ENCODE measurements around the gene RAB9B.
A peak's percentile ranks its signal among the peaks of the same experiment; 100 is the strongest.
"Not testable (repeated sequence)": the region's sequence is repeated elsewhere in the genome, so short reads cannot be mapped to it uniquely, and the experiment has no call there.

Gene RAB9B

GRCh38 chrX:103831803-103832544 is at the start of gene RAB9B:
RAB9B (minus strand) TSS chrX:103832257; CDS start chrX:103825784, 6,473 bp downstream.
- peak; percentile 56 for DNase-seq (ENCODE audit: low read depth)

GRCh38 chrX:103879339-103879738 is 47.3 kb upstream of the RAB9B start:
- DNase-seq (ENCODE audit: low read depth) = no peak

GRCh38 chrX:103878466-103879122 is 46.5 kb upstream of the RAB9B start:
- no peak for DNase-seq (ENCODE audit: low read depth)

- DNase-seq (ENCODE audit: low read depth) = no peak
These were observed 45.5 kb upstream of the RAB9B start for GRCh38 chrX:103877571-103877970.

GRCh38 chrX:103864886-103865534 is 33.0 kb upstream of the RAB9B start:
- no peak for DNase-seq (ENCODE audit: low read depth)

GRCh38 chrX:103864149-103864548 is 32.1 kb upstream of the RAB9B start:
- DNase-seq (ENCODE audit: low read depth) = no peak

GRCh38 chrX:103861200-103861599 is 29.1 kb upstream of the RAB9B start:
- DNase-seq (ENCODE audit: low read depth) = no peak

- DNase-seq (ENCODE audit: low read depth) = no peak
These were observed 17.5 kb upstream of the RAB9B start for GRCh38 chrX:103849558-103849957.

GRCh38 chrX:103847174-103847870 is 15.3 kb upstream of the RAB9B start:
- no peak for DNase-seq (ENCODE audit: low read depth)

- no peak for DNase-seq (ENCODE audit: low read depth)
These were observed 14.3 kb upstream of the RAB9B start for GRCh38 chrX:103846386-103846785.

- DNase-seq (ENCODE audit: low read depth) = peak; percentile 26
These were observed 13.2 kb upstream of the RAB9B start for GRCh38 chrX:103845165-103845653.

- no peak for DNase-seq (ENCODE audit: low read depth)
These were observed 7.3 kb upstream of the RAB9B start for GRCh38 chrX:103839404-103839803.

- DNase-seq (ENCODE audit: low read depth) = no peak
These were observed 685 bp downstream of the RAB9B start for GRCh38 chrX:103831342-103831802.

- no peak for DNase-seq (ENCODE audit: low read depth)
These were observed 1.2 kb downstream of the RAB9B start for GRCh38 chrX:103830848-103831247.

- no peak for DNase-seq (ENCODE audit: low read depth)
These were observed 3.5 kb downstream of the RAB9B start for GRCh38 chrX:103828529-103828928.

GRCh38 chrX:103825881-103826280 is 6.2 kb downstream of the RAB9B start:
- DNase-seq (ENCODE audit: low read depth) = no peak

GRCh38 chrX:103823591-103823990 is 8.5 kb downstream of the RAB9B start:
- DNase-seq (ENCODE audit: low read depth) = no peak

GRCh38 chrX:103820802-103821201 is 11.3 kb downstream of the RAB9B start:
- not testable (repeated sequence) for DNase-seq (ENCODE audit: low read depth)

- no peak for DNase-seq (ENCODE audit: low read depth)
These were observed 13.0 kb downstream of the RAB9B start for GRCh38 chrX:103818842-103819619.

GRCh38 chrX:103817502-103817901 is 14.6 kb downstream of the RAB9B start:
- no peak for DNase-seq (ENCODE audit: low read depth)

GRCh38 chrX:103817101-103817500 is 15.0 kb downstream of the RAB9B start:
- DNase-seq (ENCODE audit: low read depth) = not testable (repeated sequence)
